HEK293 (cell line): Measurements from ENCODE around the gene RGPD4.

Experiments
- CTCF ChIA-PET: fragments of 350-600 bp; formaldehyde crosslinking; extraction: SDS; loops from one replicate; lab custom pipeline; 2021; ENCODE audit warnings: antibody characterized with exemption; lab: Yijun Ruan, JAX
- POLR2A ChIA-PET: fragments of 300-600 bp; formaldehyde crosslinking; extraction: SDS; loops from one replicate; lab custom pipeline; 2020; ENCODE audit warnings: antibody characterized with exemption, inconsistent platforms; lab: Yijun Ruan, JAX
- H3K27ac ChIP-seq: fragments of 200-500 bp; sonication (Bioruptor generic); 2 replicates; pipeline ENCODE4 v1.5.1; 2014; ENCODE audit warnings: low read depth, low read length, control low read depth, inconsistent platforms; ENCODE audit errors: extremely low read depth
- H3K36me3 ChIP-seq, 2 experiments: fragments of 200-500 bp in 1 of 2; sonication (Bioruptor generic) in 1 of 2; 1 replicate in 1 of 2; 2 replicates in 1 of 2; pipeline ENCODE4 v1.5.1; 2014 to 2017; ENCODE audit warnings: inconsistent platforms in 2 of 2, low read length in 2 of 2; ENCODE audit not compliant: control insufficient read depth in 2 of 2, insufficient read depth in 1 of 2
- H3K4me1 ChIP-seq: fragments of 200-500 bp; sonication (Bioruptor generic); 2 replicates; pipeline ENCODE4 v1.5.1; 2014; ENCODE audit warnings: mild to moderate bottlenecking, low read length, inconsistent platforms; ENCODE audit not compliant: control insufficient read depth, insufficient read depth
- H3K4me3 ChIP-seq: 2 replicates; pipeline ENCODE4 v1.5.1; 2011; ENCODE audit warnings: low read depth, mild to moderate bottlenecking, control low read depth, low read length, moderate library complexity
- H3K9me3 ChIP-seq: fragments of 200-500 bp; sonication (Bioruptor generic); 2 replicates; pipeline ENCODE4 v1.5.1; 2014; ENCODE audit warnings: low read depth, low read length, inconsistent platforms; ENCODE audit not compliant: control insufficient read depth, insufficient read depth
- GLIS2 ChIP-seq: fragments of 450-650 bp; formaldehyde crosslinking; IDR thresholded peaks from 2 replicates; pipeline ENCODE4 v1.5.1; 2016; ENCODE audit warnings: missing biosample characterization, missing genetic modification characterization
- HOXC10 ChIP-seq: sonication (generic); formaldehyde crosslinking; IDR thresholded peaks from 2 replicates; pipeline ENCODE4 v1.8.1; 2023; ENCODE audit warnings: mild to moderate bottlenecking, missing genetic modification reagents
- IKZF3 ChIP-seq: fragments of 450-650 bp; IDR thresholded peaks from 2 replicates; pipeline ENCODE4 v1.5.0; 2018; ENCODE audit warnings: missing biosample characterization, mild to moderate bottlenecking, missing genetic modification characterization, moderate library complexity
- RBAK ChIP-seq: fragments of 450-650 bp; formaldehyde crosslinking; IDR thresholded peaks from 2 replicates; pipeline ENCODE4 v1.5.1; 2016; ENCODE audit warnings: missing biosample characterization, missing genetic modification characterization
- SP7 ChIP-seq: fragments of 450-650 bp; formaldehyde crosslinking; IDR thresholded peaks from 2 replicates; pipeline ENCODE4 v1.5.1; 2016; ENCODE audit warnings: missing biosample characterization, missing genetic modification characterization
- WT1 ChIP-seq: fragments of 450-650 bp; formaldehyde crosslinking; IDR thresholded peaks from 2 replicates; pipeline ENCODE4 v1.5.1; 2016; ENCODE audit warnings: missing biosample characterization, missing genetic modification characterization
- ZBTB1 ChIP-seq: fragments of 450-650 bp; formaldehyde crosslinking; IDR thresholded peaks from 2 replicates; pipeline ENCODE4 v1.5.1; 2016; ENCODE audit warnings: missing biosample characterization, missing genetic modification characterization
- ZBTB20 ChIP-seq: fragments of 450-650 bp; formaldehyde crosslinking; IDR thresholded peaks from 2 replicates; pipeline ENCODE4 v1.5.1; 2016; ENCODE audit warnings: missing biosample characterization, missing genetic modification characterization
- ZBTB21 ChIP-seq: fragments of 450-650 bp; formaldehyde crosslinking; IDR thresholded peaks from 2 replicates; pipeline ENCODE4 v1.5.1; 2017; ENCODE audit warnings: missing biosample characterization, missing genetic modification characterization
- ZBTB8A ChIP-seq: fragments of 450-650 bp; formaldehyde crosslinking; IDR thresholded peaks from 2 replicates; pipeline ENCODE4 v1.5.1; 2016; ENCODE audit warnings: missing biosample characterization, missing genetic modification characterization
- ZNF112 ChIP-seq: fragments of 450-650 bp; formaldehyde crosslinking; IDR thresholded peaks from 2 replicates; pipeline ENCODE4 v1.5.0; 2017; ENCODE audit warnings: missing biosample characterization, missing genetic modification characterization
- ZNF19 ChIP-seq: fragments of 450-650 bp; formaldehyde crosslinking; IDR thresholded peaks from 2 replicates; pipeline ENCODE4; 2016; ENCODE audit warnings: missing biosample characterization, missing genetic modification characterization, low read depth
- ZNF221 ChIP-seq: fragments of 450-650 bp; formaldehyde crosslinking; IDR thresholded peaks from 2 replicates; pipeline ENCODE4 v1.5.1; 2017; ENCODE audit warnings: missing biosample characterization, missing genetic modification characterization, borderline replicate concordance
- ZNF266 ChIP-seq: fragments of 450-650 bp; formaldehyde crosslinking; IDR thresholded peaks from 2 replicates; pipeline ENCODE4 v1.5.1; 2016; ENCODE audit warnings: missing biosample characterization, missing genetic modification characterization, low read depth
- ZNF341 ChIP-seq: fragments of 450-650 bp; formaldehyde crosslinking; IDR thresholded peaks from 2 replicates; pipeline ENCODE4; 2016; ENCODE audit warnings: low read depth, missing biosample characterization, missing genetic modification characterization
- ZNF48 ChIP-seq: fragments of 450-650 bp; formaldehyde crosslinking; IDR thresholded peaks from 2 replicates; pipeline ENCODE4 v1.5.1; 2016; ENCODE audit warnings: missing biosample characterization, missing genetic modification characterization
- ZNF521 ChIP-seq: fragments of 450-650 bp; formaldehyde crosslinking; IDR thresholded peaks from 2 replicates; pipeline ENCODE4 v1.5.1; 2017; ENCODE audit warnings: missing biosample characterization, mild to moderate bottlenecking, missing genetic modification characterization
- ZNF544 ChIP-seq: fragments of 450-650 bp; formaldehyde crosslinking; IDR thresholded peaks from 2 replicates; pipeline ENCODE4 v1.5.0; 2017; ENCODE audit warnings: missing biosample characterization, missing genetic modification characterization
- ZNF558 ChIP-seq: fragments of 450-650 bp; formaldehyde crosslinking; IDR thresholded peaks from 2 replicates; pipeline ENCODE4 v1.5.1; 2016; ENCODE audit warnings: missing biosample characterization, missing genetic modification characterization
- ZNF571 ChIP-seq: fragments of 450-650 bp; formaldehyde crosslinking; IDR thresholded peaks from 2 replicates; pipeline ENCODE4 v1.5.0; 2017; ENCODE audit warnings: missing biosample characterization, missing genetic modification characterization
- ZNF585B ChIP-seq: fragments of 450-650 bp; formaldehyde crosslinking; IDR thresholded peaks from 2 replicates; pipeline ENCODE4 v1.5.1; 2016; ENCODE audit warnings: missing biosample characterization, missing genetic modification characterization
- ZNF624 ChIP-seq: fragments of 450-650 bp; formaldehyde crosslinking; IDR thresholded peaks from 2 replicates; pipeline ENCODE4 v1.5.1; 2017; ENCODE audit warnings: missing biosample characterization, missing genetic modification characterization
- ZNF664 ChIP-seq: fragments of 450-650 bp; formaldehyde crosslinking; IDR thresholded peaks from 2 replicates; pipeline ENCODE4 v1.5.1; 2016; ENCODE audit warnings: missing biosample characterization, missing genetic modification characterization
- ZNF677 ChIP-seq: fragments of 450-650 bp; IDR thresholded peaks from 2 replicates; pipeline ENCODE4 v1.5.0; 2018; ENCODE audit warnings: missing biosample characterization, mild to moderate bottlenecking, missing genetic modification characterization, moderate library complexity
- ZNF76 ChIP-seq: fragments of 450-650 bp; formaldehyde crosslinking; IDR thresholded peaks from 2 replicates; pipeline ENCODE4; 2016; ENCODE audit warnings: low read depth, missing biosample characterization, missing genetic modification characterization, borderline replicate concordance
- ZNF843 ChIP-seq: fragments of 450-650 bp; formaldehyde crosslinking; IDR thresholded peaks from 2 replicates; pipeline ENCODE4 v1.5.1; 2016; ENCODE audit warnings: missing biosample characterization, missing genetic modification characterization
- TF ChIP-seq, protein P1 (sequence below): fragments of 450-650 bp; formaldehyde crosslinking; conservative IDR thresholded peaks from 2 replicates; pipeline ENCODE4 v1.5.1; 2016; ENCODE audit warnings: low read depth, missing biosample characterization, missing genetic modification characterization
- TF ChIP-seq, protein P2 (sequence below): fragments of 450-650 bp; formaldehyde crosslinking; IDR thresholded peaks from 2 replicates; pipeline ENCODE4 v1.5.1; 2016; ENCODE audit warnings: missing biosample characterization, missing genetic modification characterization
- TF ChIP-seq, protein P3 (sequence below): fragments of 450-650 bp; formaldehyde crosslinking; IDR thresholded peaks from 2 replicates; pipeline ENCODE4 v1.5.1; 2016; ENCODE audit warnings: missing biosample characterization, missing genetic modification characterization
- TF ChIP-seq, protein P4 (sequence below): fragments of 450-650 bp; formaldehyde crosslinking; IDR thresholded peaks from 2 replicates; pipeline ENCODE4 v1.5.1; 2016; ENCODE audit warnings: missing biosample characterization, missing genetic modification characterization
- TF ChIP-seq, protein P5 (sequence below): IDR thresholded peaks from 2 replicates; pipeline ENCODE4 v1.6.1; 2011; ENCODE audit warnings: mild to moderate bottlenecking, low read depth, low read length, borderline replicate concordance

Gene RGPD4

DNA sequence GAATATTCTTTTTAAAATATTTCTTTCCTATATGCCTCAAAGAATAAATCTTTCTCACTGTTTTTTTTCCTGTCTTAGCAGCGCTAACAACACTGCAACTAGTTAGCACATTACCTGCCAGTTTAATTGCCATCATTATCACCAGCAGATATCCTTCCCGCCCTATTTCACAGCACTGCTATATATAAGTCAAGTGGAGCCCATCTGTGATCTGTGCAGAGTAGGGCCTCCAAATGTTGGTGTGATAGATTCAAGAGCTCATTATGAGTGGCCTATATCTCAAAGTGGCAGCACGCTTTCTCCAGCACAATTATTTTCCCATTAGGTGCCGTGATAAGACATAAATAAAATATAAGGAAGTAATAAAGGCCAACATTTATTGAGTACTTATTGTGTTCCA is 19.8 kb upstream of the RGPD4 start:
- ChIA-PET CTCF (no interaction called here), POLR2A (no interaction called here)
- H3K4me1 ChIP-seq = peaks cover 2% of the 10 kb centered on the region
- H3K4me3 ChIP-seq = no peak overlapping the region
- TF ChIP-seq ZNF664 (tag by site-specific recombination) (no peak), RBAK (tag by site-specific recombination) (no peak), ZNF266 (tag by site-specific recombination) (no peak), ZNF521 (tag by site-specific recombination) (no peak), HOXC10 (CRISPR knock-in tag) (no peak), ZNF48 (tag by site-specific recombination) (no peak), ZNF544 (tag by site-specific recombination) (no peak), ZNF571 (tag by site-specific recombination) (no peak), ZBTB8A (tag by site-specific recombination) (no peak), ZNF341 (tag by site-specific recombination) (no peak), ZNF112 (tag by site-specific recombination) (no peak)
- TF ChIP-seq, protein P1, sequence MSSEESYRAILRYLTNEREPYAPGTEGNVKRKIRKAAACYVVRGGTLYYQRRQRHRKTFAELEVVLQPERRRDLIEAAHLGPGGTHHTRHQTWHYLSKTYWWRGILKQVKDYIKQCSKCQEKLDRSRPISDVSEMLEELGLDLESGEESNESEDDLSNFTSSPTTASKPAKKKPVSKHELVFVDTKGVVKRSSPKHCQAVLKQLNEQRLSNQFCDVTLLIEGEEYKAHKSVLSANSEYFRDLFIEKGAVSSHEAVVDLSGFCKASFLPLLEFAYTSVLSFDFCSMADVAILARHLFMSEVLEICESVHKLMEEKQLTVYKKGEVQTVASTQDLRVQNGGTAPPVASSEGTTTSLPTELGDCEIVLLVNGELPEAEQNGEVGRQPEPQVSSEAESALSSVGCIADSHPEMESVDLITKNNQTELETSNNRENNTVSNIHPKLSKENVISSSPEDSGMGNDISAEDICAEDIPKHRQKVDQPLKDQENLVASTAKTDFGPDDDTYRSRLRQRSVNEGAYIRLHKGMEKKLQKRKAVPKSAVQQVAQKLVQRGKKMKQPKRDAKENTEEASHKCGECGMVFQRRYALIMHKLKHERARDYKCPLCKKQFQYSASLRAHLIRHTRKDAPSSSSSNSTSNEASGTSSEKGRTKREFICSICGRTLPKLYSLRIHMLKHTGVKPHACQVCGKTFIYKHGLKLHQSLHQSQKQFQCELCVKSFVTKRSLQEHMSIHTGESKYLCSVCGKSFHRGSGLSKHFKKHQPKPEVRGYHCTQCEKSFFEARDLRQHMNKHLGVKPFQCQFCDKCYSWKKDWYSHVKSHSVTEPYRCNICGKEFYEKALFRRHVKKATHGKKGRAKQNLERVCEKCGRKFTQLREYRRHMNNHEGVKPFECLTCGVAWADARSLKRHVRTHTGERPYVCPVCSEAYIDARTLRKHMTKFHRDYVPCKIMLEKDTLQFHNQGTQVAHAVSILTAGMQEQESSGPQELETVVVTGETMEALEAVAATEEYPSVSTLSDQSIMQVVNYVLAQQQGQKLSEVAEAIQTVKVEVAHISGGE (tag by site-specific recombination) = no peak
- TF ChIP-seq, protein P2, sequence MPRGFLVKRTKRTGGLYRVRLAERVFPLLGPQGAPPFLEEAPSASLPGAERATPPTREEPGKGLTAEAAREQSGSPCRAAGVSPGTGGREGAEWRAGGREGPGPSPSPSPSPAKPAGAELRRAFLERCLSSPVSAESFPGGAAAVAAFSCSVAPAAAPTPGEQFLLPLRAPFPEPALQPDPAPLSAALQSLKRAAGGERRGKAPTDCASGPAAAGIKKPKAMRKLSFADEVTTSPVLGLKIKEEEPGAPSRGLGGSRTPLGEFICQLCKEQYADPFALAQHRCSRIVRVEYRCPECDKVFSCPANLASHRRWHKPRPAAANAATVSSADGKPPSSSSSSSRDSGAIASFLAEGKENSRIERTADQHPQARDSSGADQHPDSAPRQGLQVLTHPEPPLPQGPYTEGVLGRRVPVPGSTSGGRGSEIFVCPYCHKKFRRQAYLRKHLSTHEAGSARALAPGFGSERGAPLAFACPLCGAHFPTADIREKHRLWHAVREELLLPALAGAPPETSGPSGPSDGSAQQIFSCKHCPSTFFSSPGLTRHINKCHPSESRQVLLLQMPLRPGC (tag by site-specific recombination) = no peak
- TF ChIP-seq, protein P3, sequence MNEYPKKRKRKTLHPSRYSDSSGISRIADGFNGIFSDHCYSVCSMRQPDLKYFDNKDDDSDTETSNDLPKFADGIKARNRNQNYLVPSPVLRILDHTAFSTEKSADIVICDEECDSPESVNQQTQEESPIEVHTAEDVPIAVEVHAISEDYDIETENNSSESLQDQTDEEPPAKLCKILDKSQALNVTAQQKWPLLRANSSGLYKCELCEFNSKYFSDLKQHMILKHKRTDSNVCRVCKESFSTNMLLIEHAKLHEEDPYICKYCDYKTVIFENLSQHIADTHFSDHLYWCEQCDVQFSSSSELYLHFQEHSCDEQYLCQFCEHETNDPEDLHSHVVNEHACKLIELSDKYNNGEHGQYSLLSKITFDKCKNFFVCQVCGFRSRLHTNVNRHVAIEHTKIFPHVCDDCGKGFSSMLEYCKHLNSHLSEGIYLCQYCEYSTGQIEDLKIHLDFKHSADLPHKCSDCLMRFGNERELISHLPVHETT (tag by site-specific recombination) = no peak
- TF ChIP-seq, protein P4, sequence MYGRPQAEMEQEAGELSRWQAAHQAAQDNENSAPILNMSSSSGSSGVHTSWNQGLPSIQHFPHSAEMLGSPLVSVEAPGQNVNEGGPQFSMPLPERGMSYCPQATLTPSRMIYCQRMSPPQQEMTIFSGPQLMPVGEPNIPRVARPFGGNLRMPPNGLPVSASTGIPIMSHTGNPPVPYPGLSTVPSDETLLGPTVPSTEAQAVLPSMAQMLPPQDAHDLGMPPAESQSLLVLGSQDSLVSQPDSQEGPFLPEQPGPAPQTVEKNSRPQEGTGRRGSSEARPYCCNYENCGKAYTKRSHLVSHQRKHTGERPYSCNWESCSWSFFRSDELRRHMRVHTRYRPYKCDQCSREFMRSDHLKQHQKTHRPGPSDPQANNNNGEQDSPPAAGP = no peak
- no peaks in the 10 kb centered on the region for H3K9me3 ChIP-seq
- H3K27ac ChIP-seq = no peak overlapping the region
- no peaks in the 10 kb centered on the region for H3K36me3 ChIP-seq

DNA sequence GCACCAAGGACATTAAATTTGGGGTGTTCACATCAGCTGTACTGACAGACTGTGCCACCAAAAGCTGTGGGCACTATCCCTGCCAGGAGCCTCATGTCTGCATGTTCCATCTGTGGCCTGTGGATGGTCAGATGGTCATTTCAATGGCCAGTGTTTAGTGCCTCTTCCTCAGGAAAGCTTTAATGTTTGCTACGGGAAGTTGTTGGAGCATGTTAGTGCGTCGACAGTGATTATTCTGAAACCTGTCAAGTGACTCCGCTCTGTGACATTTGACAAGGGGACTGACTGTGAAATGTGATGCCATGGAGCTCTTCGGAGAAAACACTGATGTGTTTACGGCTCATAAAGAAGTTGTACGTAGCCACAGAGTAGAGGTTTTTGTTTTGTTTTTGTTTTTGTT is 18.7 kb upstream of the RGPD4 start:
- CTCF ChIA-PET = interaction anchor here (1.1 kb wide), 1 partner anchor 26 kb away, joined by 3 read pairs; no protein-coding TSS in a partner anchor
- Histone ChIP-seq H3K36me3 (no peaks in the 10 kb centered on the region), H3K9me3 (no peaks in the 10 kb centered on the region), H3K4me1 (peaks cover 2% of the 10 kb centered on the region), H3K27ac (no peak overlapping the region), H3K4me3 (no peak overlapping the region)
- POLR2A ChIA-PET = no interaction called here
- TF ChIP-seq ZNF624 (tag by site-specific recombination) = no peak
- TF ChIP-seq WT1 = no peak
- no peak for TF ChIP-seq ZNF558 (tag by site-specific recombination)
- no peak for TF ChIP-seq ZBTB1 (tag by site-specific recombination)
- TF ChIP-seq GLIS2 (tag by site-specific recombination) = no peak
- TF ChIP-seq ZNF843 (tag by site-specific recombination) = no peak
- TF ChIP-seq SP7 = no peak
- TF ChIP-seq ZBTB21 (tag by site-specific recombination) = no peak
- no peak for TF ChIP-seq IKZF3 (tag by site-specific recombination)
- TF ChIP-seq ZNF221 (tag by site-specific recombination) = no peak
- TF ChIP-seq, protein P5, sequence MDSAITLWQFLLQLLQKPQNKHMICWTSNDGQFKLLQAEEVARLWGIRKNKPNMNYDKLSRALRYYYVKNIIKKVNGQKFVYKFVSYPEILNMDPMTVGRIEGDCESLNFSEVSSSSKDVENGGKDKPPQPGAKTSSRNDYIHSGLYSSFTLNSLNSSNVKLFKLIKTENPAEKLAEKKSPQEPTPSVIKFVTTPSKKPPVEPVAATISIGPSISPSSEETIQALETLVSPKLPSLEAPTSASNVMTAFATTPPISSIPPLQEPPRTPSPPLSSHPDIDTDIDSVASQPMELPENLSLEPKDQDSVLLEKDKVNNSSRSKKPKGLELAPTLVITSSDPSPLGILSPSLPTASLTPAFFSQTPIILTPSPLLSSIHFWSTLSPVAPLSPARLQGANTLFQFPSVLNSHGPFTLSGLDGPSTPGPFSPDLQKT = no peak
- no peak for TF ChIP-seq ZBTB20 (tag by site-specific recombination)
- TF ChIP-seq ZNF677 (tag by site-specific recombination) = no peak
- no peak for TF ChIP-seq ZNF76 (tag by site-specific recombination)
- no peak for TF ChIP-seq ZNF19 (tag by site-specific recombination)
- no peak for TF ChIP-seq ZNF585B (tag by site-specific recombination)
